C4-2B (cell line): ENCODE results near the gene ADAMTS14.

Source experiments
- CTCF ChIP-seq: fragments of 450-650 bp; conservative IDR thresholded peaks from 2 replicates; pipeline ENCODE4 v1.5.1; 2017; ENCODE audit warnings: mild to moderate bottlenecking
- ZFX ChIP-seq: fragments of 450-650 bp; IDR thresholded peaks from 2 replicates; pipeline ENCODE4 v1.6.1; 2017

- no peak for TF ChIP-seq CTCF
- no peak for TF ChIP-seq ZFX
Measured at GRCh38 chr10:70784471-70784870, 112.2 kb downstream of the ADAMTS14 start.
